Measurements from ENCODE around the gene MRPS18A. TPM values are rescaled to one million over a fixed set of nuclear protein-coding genes. Genes with fewer than 3 reads are reported as not detected.

Gene MRPS18A
- total and polyA plus RNA-seq, 9 of the 15 experiments (the other 6 are each of a cell fraction or from before 2014, with no cell fraction given): 87.5 to 243 (median 125) TPM

- FAIRE-seq (no peak), ATAC-seq (no peak), DNase-seq (ENCODE audit: extremely low read depth in 1 of 4, low spot score in 3 of 4) (no peak)
- Histone ChIP-seq H3K4me3 (no peak overlapping the region), H3K27me3 (ENCODE audit: control insufficient read depth in 2 of 2, insufficient read depth in 2 of 2, low read length in 2 of 2) (no peaks in the 10 kb centered on the region), H3K9ac (ENCODE audit: insufficient read depth in 1 of 2, low read depth in 2 of 2, low read length in 2 of 2) (no peak overlapping the region), H3K9me3 (replicated peaks; ENCODE audit: control insufficient read depth, insufficient read depth, low read depth, low read length) (no peaks in the 10 kb centered on the region), H3K79me2 (ENCODE audit: control insufficient read depth, insufficient read depth, low read length) (peaks cover 29% of the 10 kb centered on the region), H3K4me1 (replicated peaks in 1 of 2; ENCODE audit: control insufficient read depth in 2 of 2, insufficient read depth in 2 of 2, low read length in 2 of 2) (peaks cover 2 to 16% of the 10 kb centered on the region in 2 experiments; a peak in 4 of 5 replicates), H3K36me3 (ENCODE audit: control insufficient read depth, insufficient read depth, low read length) (peaks cover 100% of the 10 kb centered on the region), H4K20me1 (replicated peaks; ENCODE audit: control insufficient read depth, insufficient read depth, low read length) (peaks cover 14% of the 10 kb centered on the region), H3K4me2 (ENCODE audit: insufficient read depth, low read length) (no peak overlapping the region), H2AFZ (ENCODE audit: low read depth, low read length) (no peak overlapping the region), H3K27ac (ENCODE audit: extremely low read depth, low read depth, low read length) (no peak overlapping the region), H3K9me1 (ENCODE audit: control insufficient read depth, insufficient read depth, low read length) (no peaks in the 10 kb centered on the region)
- ChIA-PET POLR2A (interaction anchor here (0.6 to 2.7 kb wide), 9 partner anchors 10 to 161 kb away, joined by 3 to 32 read pairs (median 3); partner anchors contain the start of genes GTPBP2, MRPS18A, POLR1C and YIPF3), CTCF (ENCODE audit: low intra/inter-chr PET ratio) (interaction anchor here (0.6 kb wide), 1 partner anchor 686 kb away, joined by 3 read pairs; no protein-coding TSS in a partner anchor)
- no TSS peak for BruUV-seq (replicated peaks)
- in situ Hi-C loops (cut with MboI): no loop called here
- WGBS (ENCODE audit: insufficient coverage, low coverage, missing lambda C conversion rate): 90% methylated on average over 7 of the region's 7 CpGs
- TF ChIP-seq POU5F1 (IDR thresholded peaks at IDR 0.05; ENCODE audit: borderline replicate concordance, low read depth, low read length, partially characterized antibody) (no peak), NFE2L1 (tag; IDR thresholded peaks at IDR 0.05; ENCODE audit: borderline replicate concordance, low read depth) (no peak), DPF2 (IDR thresholded peaks at IDR 0.05) (no peak)
- TF ChIP-seq, protein P1, sequence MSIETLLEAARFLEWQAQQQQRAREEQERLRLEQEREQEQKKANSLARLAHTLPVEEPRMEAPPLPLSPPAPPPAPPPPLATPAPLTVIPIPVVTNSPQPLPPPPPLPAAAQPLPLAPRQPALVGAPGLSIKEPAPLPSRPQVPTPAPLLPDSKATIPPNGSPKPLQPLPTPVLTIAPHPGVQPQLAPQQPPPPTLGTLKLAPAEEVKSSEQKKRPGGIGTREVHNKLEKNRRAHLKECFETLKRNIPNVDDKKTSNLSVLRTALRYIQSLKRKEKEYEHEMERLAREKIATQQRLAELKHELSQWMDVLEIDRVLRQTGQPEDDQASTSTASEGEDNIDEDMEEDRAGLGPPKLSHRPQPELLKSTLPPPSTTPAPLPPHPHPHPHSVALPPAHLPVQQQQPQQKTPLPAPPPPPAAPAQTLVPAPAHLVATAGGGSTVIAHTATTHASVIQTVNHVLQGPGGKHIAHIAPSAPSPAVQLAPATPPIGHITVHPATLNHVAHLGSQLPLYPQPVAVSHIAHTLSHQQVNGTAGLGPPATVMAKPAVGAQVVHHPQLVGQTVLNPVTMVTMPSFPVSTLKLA (conservative IDR thresholded peaks at IDR 0.05): no peak
- intact Hi-C loops (cut with micrococcal nuclease): no loop called here
Observed at GRCh38 chr6:43678341-43678740, 9.2 kb downstream of the MRPS18A start.
